ENCODE results near the gene HIRIP3.

DNA sequence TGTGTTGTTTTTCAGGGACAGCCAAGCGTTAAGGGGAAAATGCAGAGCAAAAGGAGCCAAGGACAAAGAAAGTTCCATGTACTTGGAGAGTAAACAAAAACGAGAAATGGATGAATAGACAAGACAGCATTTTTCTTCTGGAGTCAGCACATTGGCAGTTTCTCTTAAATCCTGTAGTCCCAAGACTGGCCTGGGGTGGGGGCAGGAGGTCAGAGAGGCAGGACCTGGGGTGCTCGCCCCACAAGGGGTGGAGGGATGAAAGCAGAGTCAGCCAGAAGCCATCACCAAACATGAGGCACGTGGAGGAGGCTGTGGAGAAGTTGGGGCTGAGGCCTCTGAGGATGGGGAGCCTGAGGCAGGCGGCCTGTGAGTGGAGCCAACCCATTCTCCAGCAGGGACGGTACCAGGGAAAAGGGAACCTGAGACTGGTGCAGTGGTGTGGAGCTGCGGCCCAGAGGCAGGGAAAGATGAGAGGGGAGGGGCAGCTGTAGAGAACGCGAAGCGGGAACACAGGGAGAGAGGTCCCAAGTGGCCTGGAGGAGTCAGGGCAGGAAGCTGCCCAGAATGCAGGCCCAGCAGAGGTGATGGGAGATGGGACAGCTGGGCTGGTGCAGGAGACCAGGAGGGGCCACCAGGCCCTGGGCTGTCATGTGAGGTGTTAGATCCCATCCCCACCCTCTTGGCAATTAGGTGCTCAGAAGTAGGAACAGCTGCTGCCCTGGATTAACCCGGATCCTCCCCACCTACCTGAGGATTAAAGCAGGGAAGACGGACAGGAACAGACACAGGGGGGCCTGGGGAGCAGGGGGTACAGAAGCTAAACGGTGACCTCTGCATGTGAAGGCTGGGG is 32.4 kb upstream of the HIRIP3 start:
- TF ChIP-seq EZH2 (IDR thresholded peaks at IDR 0.05; ENCODE audit: low read length, unreplicated experiment), result no peak
- TF ChIP-seq, protein P1, sequence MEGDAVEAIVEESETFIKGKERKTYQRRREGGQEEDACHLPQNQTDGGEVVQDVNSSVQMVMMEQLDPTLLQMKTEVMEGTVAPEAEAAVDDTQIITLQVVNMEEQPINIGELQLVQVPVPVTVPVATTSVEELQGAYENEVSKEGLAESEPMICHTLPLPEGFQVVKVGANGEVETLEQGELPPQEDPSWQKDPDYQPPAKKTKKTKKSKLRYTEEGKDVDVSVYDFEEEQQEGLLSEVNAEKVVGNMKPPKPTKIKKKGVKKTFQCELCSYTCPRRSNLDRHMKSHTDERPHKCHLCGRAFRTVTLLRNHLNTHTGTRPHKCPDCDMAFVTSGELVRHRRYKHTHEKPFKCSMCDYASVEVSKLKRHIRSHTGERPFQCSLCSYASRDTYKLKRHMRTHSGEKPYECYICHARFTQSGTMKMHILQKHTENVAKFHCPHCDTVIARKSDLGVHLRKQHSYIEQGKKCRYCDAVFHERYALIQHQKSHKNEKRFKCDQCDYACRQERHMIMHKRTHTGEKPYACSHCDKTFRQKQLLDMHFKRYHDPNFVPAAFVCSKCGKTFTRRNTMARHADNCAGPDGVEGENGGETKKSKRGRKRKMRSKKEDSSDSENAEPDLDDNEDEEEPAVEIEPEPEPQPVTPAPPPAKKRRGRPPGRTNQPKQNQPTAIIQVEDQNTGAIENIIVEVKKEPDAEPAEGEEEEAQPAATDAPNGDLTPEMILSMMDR (conservative IDR thresholded peaks at IDR 0.05; ENCODE audit: low read depth, low read length), result no peak
